ENCODE results near the gene GALNT10.

GALNT10 gene

DNA sequence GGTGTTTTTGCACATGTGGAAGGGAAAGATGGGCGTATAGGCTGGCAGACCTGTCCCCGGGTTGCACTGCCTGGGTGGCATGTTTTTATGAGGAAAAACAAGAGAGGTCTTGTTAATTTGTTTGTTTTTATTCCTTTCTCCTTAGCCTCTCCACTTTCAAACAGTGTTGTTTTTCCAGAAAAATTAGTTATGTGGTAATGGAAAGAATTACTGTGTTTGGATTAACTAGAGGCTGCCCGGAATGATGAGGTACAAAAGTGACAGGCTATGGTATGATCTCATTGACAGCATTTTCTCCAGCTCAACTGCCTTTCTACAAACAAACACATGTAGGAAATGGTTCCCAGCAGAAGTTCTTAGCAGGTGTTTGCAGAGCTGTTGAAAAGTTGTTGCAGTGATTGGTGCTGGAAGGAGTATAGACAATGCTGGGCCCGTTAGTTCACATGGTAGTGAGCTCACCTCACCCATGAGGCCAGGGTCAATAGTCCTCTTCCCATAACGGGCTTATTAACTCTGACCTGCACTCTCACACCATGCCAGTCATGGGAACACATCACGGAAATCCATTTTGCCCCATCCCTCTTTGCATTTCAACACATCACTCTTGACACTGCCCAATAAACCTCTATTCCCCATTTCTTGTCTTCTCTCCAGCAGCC, 144.0 kb downstream of the GALNT10 start:
- TF ChIP-seq, protein P1, sequence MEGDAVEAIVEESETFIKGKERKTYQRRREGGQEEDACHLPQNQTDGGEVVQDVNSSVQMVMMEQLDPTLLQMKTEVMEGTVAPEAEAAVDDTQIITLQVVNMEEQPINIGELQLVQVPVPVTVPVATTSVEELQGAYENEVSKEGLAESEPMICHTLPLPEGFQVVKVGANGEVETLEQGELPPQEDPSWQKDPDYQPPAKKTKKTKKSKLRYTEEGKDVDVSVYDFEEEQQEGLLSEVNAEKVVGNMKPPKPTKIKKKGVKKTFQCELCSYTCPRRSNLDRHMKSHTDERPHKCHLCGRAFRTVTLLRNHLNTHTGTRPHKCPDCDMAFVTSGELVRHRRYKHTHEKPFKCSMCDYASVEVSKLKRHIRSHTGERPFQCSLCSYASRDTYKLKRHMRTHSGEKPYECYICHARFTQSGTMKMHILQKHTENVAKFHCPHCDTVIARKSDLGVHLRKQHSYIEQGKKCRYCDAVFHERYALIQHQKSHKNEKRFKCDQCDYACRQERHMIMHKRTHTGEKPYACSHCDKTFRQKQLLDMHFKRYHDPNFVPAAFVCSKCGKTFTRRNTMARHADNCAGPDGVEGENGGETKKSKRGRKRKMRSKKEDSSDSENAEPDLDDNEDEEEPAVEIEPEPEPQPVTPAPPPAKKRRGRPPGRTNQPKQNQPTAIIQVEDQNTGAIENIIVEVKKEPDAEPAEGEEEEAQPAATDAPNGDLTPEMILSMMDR (IDR thresholded peaks at IDR 0.05; ENCODE audit: low read depth, low read length): no peak
- no peak for DNase-seq (ENCODE audit: low read depth in 2 of 2)

DNA sequence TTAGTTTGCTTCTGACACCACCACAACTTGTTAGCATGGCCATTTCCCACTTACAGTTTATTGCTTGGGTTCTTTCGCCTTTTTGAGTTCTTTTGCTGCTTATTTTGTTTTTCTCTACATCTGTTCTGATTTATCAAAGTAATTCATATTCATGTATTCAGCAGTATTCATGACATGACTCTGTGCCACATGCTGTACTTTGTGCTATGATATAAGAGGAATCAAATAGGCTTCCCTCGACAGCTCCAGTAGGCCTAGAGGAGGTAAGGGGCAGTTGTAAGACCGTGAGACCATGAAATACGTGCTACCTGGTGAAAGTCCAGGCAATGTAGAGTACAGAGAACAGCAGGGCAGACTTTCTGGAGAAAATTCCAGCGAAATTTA, 144.5 kb downstream of the GALNT10 start:
- TF ChIP-seq, protein P1 (IDR thresholded peaks at IDR 0.05; ENCODE audit: low read depth, low read length): no peak
- DNase-seq (ENCODE audit: low read depth in 2 of 2): no peak
- H3K4me3 ChIP-seq (replicated peaks in 1 of 2; ENCODE audit: low read depth in 2 of 2, low read length in 2 of 2): no peak overlapping the region

More for the DNA sequence above, 144.0 kb downstream of the GALNT10 start:
- H3K4me3 ChIP-seq (replicated peaks in 1 of 2; ENCODE audit: low read depth in 2 of 2, low read length in 2 of 2): no peak overlapping the region

DNA sequence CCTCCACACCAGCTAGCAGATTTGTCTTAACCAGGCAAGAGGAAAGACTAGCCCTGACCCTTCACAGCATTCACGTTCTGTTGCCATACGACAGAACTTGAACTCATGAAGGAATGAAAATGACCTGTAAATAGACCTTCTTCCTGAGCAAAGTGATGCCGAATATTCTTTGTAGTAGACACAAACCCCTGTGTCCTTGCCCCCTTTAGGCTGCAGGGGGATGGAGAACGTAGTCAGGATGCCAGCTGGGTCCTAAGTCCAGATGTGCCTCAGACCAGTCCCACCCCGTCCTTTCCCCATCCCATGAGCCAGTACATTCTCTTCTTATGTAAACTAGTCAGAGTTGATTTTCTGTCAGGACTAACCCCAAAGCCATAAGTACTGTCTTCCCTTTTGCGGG, 151.1 kb downstream of the GALNT10 start:
- TF ChIP-seq, protein P1 (IDR thresholded peaks at IDR 0.05; ENCODE audit: low read depth, low read length): no peak
- no peak overlapping the region for H3K4me3 ChIP-seq (replicated peaks in 1 of 2; ENCODE audit: low read depth in 2 of 2, low read length in 2 of 2)
- no peak for DNase-seq (ENCODE audit: low read depth in 2 of 2)

DNA sequence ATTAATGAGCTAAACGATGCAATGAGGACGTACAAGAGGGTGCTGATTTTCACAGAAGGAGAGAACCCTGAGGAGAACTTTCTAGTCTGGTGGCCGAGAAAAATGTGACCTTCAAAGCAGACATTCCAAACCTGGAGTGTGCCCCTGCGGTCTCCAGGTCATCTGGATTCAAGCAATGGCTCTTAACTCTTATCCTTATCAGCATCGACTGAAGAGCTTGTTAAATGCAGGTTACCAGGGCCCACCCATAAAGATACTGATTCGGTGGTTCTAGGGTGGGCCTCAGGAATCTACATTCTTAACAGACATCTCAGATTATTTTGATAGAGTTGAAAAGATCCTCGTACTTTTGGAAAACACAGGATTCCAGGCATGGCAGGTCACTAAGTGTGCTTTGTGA, 151.7 kb downstream of the GALNT10 start:
- no peak overlapping the region for H3K4me3 ChIP-seq (replicated peaks in 1 of 2; ENCODE audit: low read depth in 2 of 2, low read length in 2 of 2)
- TF ChIP-seq, protein P1 (IDR thresholded peaks at IDR 0.05; ENCODE audit: low read depth, low read length): no peak
- no peak for DNase-seq (ENCODE audit: low read depth in 2 of 2)

DNA sequence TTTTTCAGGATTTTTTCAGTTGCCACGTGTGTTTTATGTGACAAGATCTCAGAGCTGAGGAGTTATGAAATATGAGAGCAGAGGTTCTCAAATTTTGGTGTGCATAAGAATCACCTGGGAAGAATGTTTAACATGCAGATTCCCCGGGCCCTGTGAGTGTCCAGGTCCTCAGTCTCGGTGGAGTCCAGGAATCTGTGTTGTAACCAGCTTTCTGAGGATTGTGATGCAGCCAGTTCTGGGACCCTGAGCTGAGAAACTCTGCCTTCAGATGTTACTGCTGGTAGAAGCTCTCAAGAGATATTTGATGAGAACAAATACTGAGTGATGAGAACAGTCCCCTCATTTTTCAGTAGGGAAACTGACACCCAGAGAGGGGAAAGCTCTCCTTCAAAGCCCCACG, 152.4 kb downstream of the GALNT10 start:
- no peak overlapping the region for H3K4me3 ChIP-seq (replicated peaks in 1 of 2; ENCODE audit: low read depth in 2 of 2, low read length in 2 of 2)
- no peak for DNase-seq (ENCODE audit: low read depth in 2 of 2)
- TF ChIP-seq, protein P1 (IDR thresholded peaks at IDR 0.05; ENCODE audit: low read depth, low read length): no peak

DNA sequence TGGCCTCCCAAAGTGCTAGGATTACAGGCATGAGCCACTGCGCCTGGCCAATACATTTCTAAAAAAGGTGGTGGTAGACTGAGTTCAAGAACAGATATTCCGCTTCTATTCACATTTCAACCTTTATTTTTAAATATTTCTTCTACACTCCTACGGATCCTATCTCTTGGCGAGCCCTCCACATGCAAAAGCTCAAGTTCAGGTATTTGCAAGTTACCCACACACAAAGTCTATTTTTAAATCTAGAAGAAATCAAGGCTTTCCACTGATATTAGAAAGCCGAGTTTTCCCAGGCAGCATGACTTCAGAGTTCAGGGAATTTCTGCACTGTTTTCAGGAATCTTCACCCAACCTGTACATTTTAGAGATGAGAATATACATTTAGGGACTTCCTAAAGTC, 153.9 kb downstream of the GALNT10 start:
- no peak for DNase-seq (ENCODE audit: low read depth in 2 of 2)
- no peak overlapping the region for H3K4me3 ChIP-seq (replicated peaks in 1 of 2; ENCODE audit: low read depth in 2 of 2, low read length in 2 of 2)
- TF ChIP-seq, protein P1 (IDR thresholded peaks at IDR 0.05; ENCODE audit: low read depth, low read length): no peak

All from cardiac fibroblast (primary cell).